GM21737 (cell line): ENCODE data around the gene EBLN2.

Experiments
- ATAC-seq: cut with Tn5 transposase; IDR thresholded peaks from one replicate; pipeline ENCODE4 v1.9.1; 2021; ENCODE audit warnings: mild to moderate bottlenecking, moderate library complexity; ENCODE audit not compliant: unreplicated experiment

Gene EBLN2

GRCh38 chr3:73061416-73061815 lies at the start of gene EBLN2:
Gene EBLN2 (plus strand): TSS chr3:73061659. CDS start chr3:73062082, 423 bp downstream.
- no peak for ATAC-seq

GRCh38 chr3:73018298-73018697 lies 43.2 kb upstream of the EBLN2 start:
- ATAC-seq = no peak

- ATAC-seq = no peak
These were observed 42.5 kb upstream of the EBLN2 start for GRCh38 chr3:73018790-73019441.

GRCh38 chr3:73021301-73021835 lies 40.1 kb upstream of the EBLN2 start:
- no peak for ATAC-seq

GRCh38 chr3:73024836-73025235 lies 36.6 kb upstream of the EBLN2 start:
- ATAC-seq = no peak

GRCh38 chr3:73026111-73026759 lies 35.2 kb upstream of the EBLN2 start:
- no peak for ATAC-seq

- ATAC-seq = no peak
These were observed 34.7 kb upstream of the EBLN2 start for GRCh38 chr3:73026760-73027113.

- no peak for ATAC-seq
These were observed 32.7 kb upstream of the EBLN2 start for GRCh38 chr3:73028803-73029202.

- ATAC-seq = no peak
These were observed 32.1 kb upstream of the EBLN2 start for GRCh38 chr3:73029321-73029796.

- no peak for ATAC-seq
These were observed 31.3 kb upstream of the EBLN2 start for GRCh38 chr3:73030073-73030597.

GRCh38 chr3:73031573-73032103 lies 29.8 kb upstream of the EBLN2 start:
- no peak for ATAC-seq

- ATAC-seq = no peak
These were observed 24.5 kb upstream of the EBLN2 start for GRCh38 chr3:73036694-73037591.

- ATAC-seq = no peak
These were observed 19.9 kb upstream of the EBLN2 start for GRCh38 chr3:73041537-73041936.

- ATAC-seq = no peak
These were observed 18.0 kb upstream of the EBLN2 start for GRCh38 chr3:73043414-73043813.

GRCh38 chr3:73045391-73045790 lies 16.1 kb upstream of the EBLN2 start:
- ATAC-seq = no peak

- ATAC-seq = no peak
These were observed 15.3 kb upstream of the EBLN2 start for GRCh38 chr3:73046195-73046594.

GRCh38 chr3:73049319-73049718 lies 12.1 kb upstream of the EBLN2 start:
- no peak for ATAC-seq

GRCh38 chr3:73052857-73053256 lies 8.6 kb upstream of the EBLN2 start:
- ATAC-seq = no peak

GRCh38 chr3:73055583-73055982 lies 5.9 kb upstream of the EBLN2 start:
- no peak for ATAC-seq

GRCh38 chr3:73056014-73056844 lies 5.2 kb upstream of the EBLN2 start:
- ATAC-seq = no peak
